ENCODE results near the gene DNAJC22. TPM values are rescaled to one million over a fixed set of nuclear protein-coding genes. Genes with fewer than 3 reads are reported as not detected.

The DNAJC22 gene
- total and polyA plus RNA-seq, 2 of the 13 experiments (the other 11 are each of a cell fraction or from before 2014, with no cell fraction given): 25.2 to 31.7 TPM

DNA sequence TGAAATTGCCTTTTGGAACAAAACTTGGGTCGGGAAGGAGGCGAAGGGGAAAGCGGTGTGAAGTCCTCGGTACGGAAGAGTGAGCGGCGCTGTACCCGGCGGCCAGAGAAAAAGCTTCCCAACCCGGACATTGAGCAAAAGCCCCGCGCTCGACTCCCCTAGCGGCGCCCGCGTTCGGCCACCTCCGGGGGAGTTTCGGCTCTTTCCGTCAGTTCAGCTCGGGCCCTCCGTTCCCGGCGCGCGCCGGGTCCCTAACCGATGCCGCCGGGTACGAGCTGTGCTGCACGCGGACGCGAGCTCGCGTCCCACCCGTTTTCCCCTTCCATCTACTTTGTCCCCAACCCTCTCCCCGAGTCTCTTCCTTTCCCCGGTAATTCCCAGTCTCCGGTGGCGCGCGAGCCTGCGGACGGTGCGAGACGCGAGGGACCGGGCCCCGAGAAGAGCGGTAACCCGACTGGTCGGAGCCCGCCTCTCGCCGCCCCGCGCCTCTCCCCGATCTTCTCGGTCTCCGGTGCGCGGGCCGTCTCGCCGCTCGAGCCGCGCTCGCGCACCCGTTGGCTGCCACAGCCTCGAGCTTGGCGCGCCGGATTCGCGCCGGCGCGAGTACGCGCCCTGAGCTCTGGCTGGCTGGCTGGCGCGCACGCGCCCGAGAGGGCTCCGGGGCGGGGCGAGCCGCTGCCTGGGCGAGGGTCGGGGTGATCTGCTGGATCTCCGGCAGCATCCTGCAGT is 20.1 kb downstream of the DNAJC22 start (continued):
- TF ChIP-seq ZNF646 (CRISPR knock-in tag; IDR thresholded peaks at IDR 0.05) (no peak), MBNL3 (CRISPR knock-in tag; conservative IDR thresholded peaks at IDR 0.05) (no peak), DMTF1 (CRISPR knock-in tag; IDR thresholded peaks at IDR 0.05) (no peak), ZBTB44 (CRISPR knock-in tag; IDR thresholded peaks at IDR 0.05) (no peak), MTF2 (CRISPR knock-in tag; IDR thresholded peaks at IDR 0.05; ENCODE audit: borderline replicate concordance) (peak; percentile 45; the same call in 1 of the 2 replicates), NR2F2 (IDR thresholded peaks at IDR 0.05; ENCODE audit: borderline replicate concordance, low read depth) (peak; percentile 3; the same call in 1 of the 2 replicates), CENPT (CRISPR knock-in tag; IDR thresholded peaks at IDR 0.05; ENCODE audit: low read depth) (0 out of 2 replicates have a peak, but pooled peaks have one; percentile 56), ZMYM2 (CRISPR knock-in tag; IDR thresholded peaks at IDR 0.05) (no peak), RNF219 (CRISPR knock-in tag; IDR thresholded peaks at IDR 0.05) (no peak), FOXA1 (IDR thresholded peaks at IDR 0.05) (no peak), FOXA1 (CRISPR knock-in tag; IDR thresholded peaks at IDR 0.05) (no peak)
- TF ChIP-seq, protein P1, sequence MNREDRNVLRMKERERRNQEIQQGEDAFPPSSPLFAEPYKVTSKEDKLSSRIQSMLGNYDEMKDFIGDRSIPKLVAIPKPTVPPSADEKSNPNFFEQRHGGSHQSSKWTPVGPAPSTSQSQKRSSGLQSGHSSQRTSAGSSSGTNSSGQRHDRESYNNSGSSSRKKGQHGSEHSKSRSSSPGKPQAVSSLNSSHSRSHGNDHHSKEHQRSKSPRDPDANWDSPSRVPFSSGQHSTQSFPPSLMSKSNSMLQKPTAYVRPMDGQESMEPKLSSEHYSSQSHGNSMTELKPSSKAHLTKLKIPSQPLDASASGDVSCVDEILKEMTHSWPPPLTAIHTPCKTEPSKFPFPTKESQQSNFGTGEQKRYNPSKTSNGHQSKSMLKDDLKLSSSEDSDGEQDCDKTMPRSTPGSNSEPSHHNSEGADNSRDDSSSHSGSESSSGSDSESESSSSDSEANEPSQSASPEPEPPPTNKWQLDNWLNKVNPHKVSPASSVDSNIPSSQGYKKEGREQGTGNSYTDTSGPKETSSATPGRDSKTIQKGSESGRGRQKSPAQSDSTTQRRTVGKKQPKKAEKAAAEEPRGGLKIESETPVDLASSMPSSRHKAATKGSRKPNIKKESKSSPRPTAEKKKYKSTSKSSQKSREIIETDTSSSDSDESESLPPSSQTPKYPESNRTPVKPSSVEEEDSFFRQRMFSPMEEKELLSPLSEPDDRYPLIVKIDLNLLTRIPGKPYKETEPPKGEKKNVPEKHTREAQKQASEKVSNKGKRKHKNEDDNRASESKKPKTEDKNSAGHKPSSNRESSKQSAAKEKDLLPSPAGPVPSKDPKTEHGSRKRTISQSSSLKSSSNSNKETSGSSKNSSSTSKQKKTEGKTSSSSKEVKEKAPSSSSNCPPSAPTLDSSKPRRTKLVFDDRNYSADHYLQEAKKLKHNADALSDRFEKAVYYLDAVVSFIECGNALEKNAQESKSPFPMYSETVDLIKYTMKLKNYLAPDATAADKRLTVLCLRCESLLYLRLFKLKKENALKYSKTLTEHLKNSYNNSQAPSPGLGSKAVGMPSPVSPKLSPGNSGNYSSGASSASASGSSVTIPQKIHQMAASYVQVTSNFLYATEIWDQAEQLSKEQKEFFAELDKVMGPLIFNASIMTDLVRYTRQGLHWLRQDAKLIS (CRISPR knock-in tag; IDR thresholded peaks at IDR 0.05): no peak
